ENCODE data around the gene ADGRB2.

Gene ADGRB2

GRCh38 chr1:31793586-31794285, 29.6 kb upstream of the ADGRB2 start:
- no peaks in the 10 kb centered on the region for H3K79me2 ChIP-seq (ENCODE audit: low read length)
- peaks cover 79% of the 10 kb centered on the region for H3K27me3 ChIP-seq (replicated peaks; ENCODE audit: insufficient read depth, low read length)
- no peaks in the 10 kb centered on the region for H3K9me3 ChIP-seq (replicated peaks; ENCODE audit: insufficient read depth, low read length)
- no peak overlapping the region for H3K27ac ChIP-seq (ENCODE audit: low read length)
- H3K9me2 ChIP-seq (replicated peaks; ENCODE audit: insufficient read depth, low read length): no peaks in the 10 kb centered on the region
- DNase-seq: no peak
- no peak overlapping the region for H3K4me2 ChIP-seq (ENCODE audit: low read depth, low read length)
- no peaks in the 10 kb centered on the region for H3K36me3 ChIP-seq (replicated peaks; ENCODE audit: insufficient read depth, low read length)
- H3K9ac ChIP-seq (ENCODE audit: low read length): no peak overlapping the region
- TF ChIP-seq EZH2phosphoT487 (IDR thresholded peaks at IDR 0.05; ENCODE audit: low read length): no peak
- no peak for TF ChIP-seq EZH2 (optimal IDR thresholded peaks at IDR 0.05; ENCODE audit: low read depth, low read length)
- no peak for TF ChIP-seq CTCF (IDR thresholded peaks at IDR 0.05; ENCODE audit: low read length)
- H2AFZ ChIP-seq (ENCODE audit: low read length): no peak overlapping the region
- no peaks in the 10 kb centered on the region for H3F3A ChIP-seq (ENCODE audit: insufficient read depth, low read length)
- no peak overlapping the region for H3K4me3 ChIP-seq (ENCODE audit: low read length)
- H4K20me1 ChIP-seq (ENCODE audit: insufficient read depth, low read length): no peaks in the 10 kb centered on the region
- no peaks in the 10 kb centered on the region for H3K4me1 ChIP-seq (ENCODE audit: low read length)

- H3K27me3 ChIP-seq (replicated peaks; ENCODE audit: insufficient read depth, low read length): peaks cover 72% of the 10 kb centered on the region
- H3K4me3 ChIP-seq (ENCODE audit: low read length): no peak overlapping the region
- no peaks in the 10 kb centered on the region for H3K36me3 ChIP-seq (replicated peaks; ENCODE audit: insufficient read depth, low read length)
- no peak overlapping the region for H3K9ac ChIP-seq (ENCODE audit: low read length)
- no peaks in the 10 kb centered on the region for H3K9me2 ChIP-seq (replicated peaks; ENCODE audit: insufficient read depth, low read length)
- no peak for DNase-seq
- no peak overlapping the region for H3K4me2 ChIP-seq (ENCODE audit: low read depth, low read length)
- no peaks in the 10 kb centered on the region for H3F3A ChIP-seq (ENCODE audit: insufficient read depth, low read length)
- H4K20me1 ChIP-seq (ENCODE audit: insufficient read depth, low read length): no peaks in the 10 kb centered on the region
- H3K9me3 ChIP-seq (replicated peaks; ENCODE audit: insufficient read depth, low read length): no peaks in the 10 kb centered on the region
- TF ChIP-seq CTCF (IDR thresholded peaks at IDR 0.05; ENCODE audit: low read length) (no peak), EZH2 (optimal IDR thresholded peaks at IDR 0.05; ENCODE audit: low read depth, low read length) (no peak), EZH2phosphoT487 (IDR thresholded peaks at IDR 0.05; ENCODE audit: low read length) (no peak)
- H3K79me2 ChIP-seq (ENCODE audit: low read length): no peaks in the 10 kb centered on the region
- no peak overlapping the region for H3K27ac ChIP-seq (ENCODE audit: low read length)
- no peaks in the 10 kb centered on the region for H3K4me1 ChIP-seq (ENCODE audit: low read length)
- no peak overlapping the region for H2AFZ ChIP-seq (ENCODE audit: low read length)
Observed at GRCh38 chr1:31793086-31793485, 28.9 kb upstream of the ADGRB2 start.

- H2AFZ ChIP-seq (ENCODE audit: low read length): no peak overlapping the region
- H3K9me2 ChIP-seq (replicated peaks; ENCODE audit: insufficient read depth, low read length): no peaks in the 10 kb centered on the region
- no peak overlapping the region for H3K27ac ChIP-seq (ENCODE audit: low read length)
- no peak for TF ChIP-seq CTCF (IDR thresholded peaks at IDR 0.05; ENCODE audit: low read length)
- TF ChIP-seq EZH2 (optimal IDR thresholded peaks at IDR 0.05; ENCODE audit: low read depth, low read length): no peak
- TF ChIP-seq EZH2phosphoT487 (IDR thresholded peaks at IDR 0.05; ENCODE audit: low read length): no peak
- H3K79me2 ChIP-seq (ENCODE audit: low read length): no peaks in the 10 kb centered on the region
- H3K27me3 ChIP-seq (replicated peaks; ENCODE audit: insufficient read depth, low read length): peaks cover 67% of the 10 kb centered on the region
- no peaks in the 10 kb centered on the region for H4K20me1 ChIP-seq (ENCODE audit: insufficient read depth, low read length)
- H3K36me3 ChIP-seq (replicated peaks; ENCODE audit: insufficient read depth, low read length): no peaks in the 10 kb centered on the region
- H3K4me1 ChIP-seq (ENCODE audit: low read length): no peaks in the 10 kb centered on the region
- H3K9ac ChIP-seq (ENCODE audit: low read length): no peak overlapping the region
- H3K9me3 ChIP-seq (replicated peaks; ENCODE audit: insufficient read depth, low read length): no peaks in the 10 kb centered on the region
- no peak for DNase-seq
- no peaks in the 10 kb centered on the region for H3F3A ChIP-seq (ENCODE audit: insufficient read depth, low read length)
- H3K4me2 ChIP-seq (ENCODE audit: low read depth, low read length): no peak overlapping the region
- no peak overlapping the region for H3K4me3 ChIP-seq (ENCODE audit: low read length)
Observed at GRCh38 chr1:31792541-31792940, 28.4 kb upstream of the ADGRB2 start.

All from MM.1S (cell line).